ES-I3 (cell line): Measurements from ENCODE around the gene FBLN5.
"Not testable (repeated sequence)": the region's sequence is repeated elsewhere in the genome, so short reads cannot be mapped to it uniquely, and the experiment has no call there.

Experiments used
- H3K36me3 ChIP-seq: 2 replicates; pipeline ENCODE4 v1.6.1; 2013; ENCODE audit warnings: mild to moderate bottlenecking, low read length, control low read depth, moderate library complexity; ENCODE audit not compliant: insufficient read depth
- H3K4me1 ChIP-seq: 2 replicates; pipeline ENCODE4 v1.6.1; 2013; ENCODE audit warnings: mild to moderate bottlenecking, control low read depth, low read length; ENCODE audit not compliant: insufficient read depth
- H3K9ac ChIP-seq: 2 replicates; pipeline ENCODE4 v1.6.1; 2013; ENCODE audit warnings: low read depth, mild to moderate bottlenecking, low read length, moderate library complexity
- H3K9me3 ChIP-seq: 2 replicates; pipeline ENCODE4 v1.6.1; 2013; ENCODE audit warnings: mild to moderate bottlenecking, low read length, moderate library complexity; ENCODE audit not compliant: control insufficient read depth, insufficient read depth

The FBLN5 gene

DNA sequence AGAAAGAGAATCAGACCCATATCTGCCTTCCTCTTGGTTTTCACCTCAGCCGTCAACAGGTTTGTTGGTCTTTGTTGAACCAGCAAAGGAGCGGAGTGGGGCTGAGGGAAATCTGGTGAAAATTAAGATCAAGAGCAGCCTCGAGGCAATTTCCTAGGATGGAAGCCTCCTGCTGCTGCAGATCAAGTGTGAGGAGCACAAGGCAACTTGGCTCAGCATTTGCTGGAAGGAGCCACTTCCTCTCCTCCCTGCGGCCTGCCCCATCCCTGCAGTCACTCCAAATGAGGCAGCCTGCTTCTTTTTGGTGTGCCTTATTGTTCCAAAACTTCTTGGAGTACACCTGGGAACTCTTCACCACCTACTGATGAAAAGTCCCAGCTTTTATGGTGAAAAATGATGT lies 85.1 kb downstream of the FBLN5 start:
- no peak overlapping the region for H3K9ac ChIP-seq
- peaks cover 5% of the 10 kb centered on the region; the same call in 1 of the 2 replicates for H3K4me1 ChIP-seq
- H3K9me3 ChIP-seq: no peaks in the 10 kb centered on the region
- no peaks in the 10 kb centered on the region for H3K36me3 ChIP-seq

DNA sequence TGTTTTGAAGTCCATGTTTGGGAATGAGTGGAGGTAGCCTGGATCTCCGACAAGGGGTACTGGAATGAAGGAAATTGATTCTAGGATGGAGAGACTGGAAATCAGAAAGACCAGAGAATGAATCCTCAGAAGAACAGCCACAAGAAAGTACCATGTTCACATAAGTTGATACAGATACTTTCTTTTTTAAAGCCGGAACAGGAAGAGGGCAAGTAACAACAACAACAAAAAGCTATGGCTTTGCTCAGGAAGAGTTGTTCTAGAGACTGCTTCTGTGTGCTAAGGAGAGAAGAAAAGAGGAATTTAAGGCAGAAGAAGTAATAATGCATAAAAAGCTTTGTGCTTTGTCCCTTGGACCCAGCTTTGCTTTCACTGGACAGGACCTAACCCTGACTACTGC lies 86.4 kb downstream of the FBLN5 start:
- H3K4me1 ChIP-seq: peaks cover 5% of the 10 kb centered on the region; the same call in 1 of the 2 replicates
- H3K9me3 ChIP-seq: no peaks in the 10 kb centered on the region
- H3K9ac ChIP-seq: no peak overlapping the region
- H3K36me3 ChIP-seq: no peaks in the 10 kb centered on the region

- Histone ChIP-seq H3K9ac (no peak overlapping the region), H3K4me1 (peaks cover 5% of the 10 kb centered on the region; the same call in 1 of the 2 replicates), H3K36me3 (no peaks in the 10 kb centered on the region), H3K9me3 (no peaks in the 10 kb centered on the region)
Measured at GRCh38 chr14:91860238-91860637, 87.3 kb downstream of the FBLN5 start.

- H3K9ac ChIP-seq: no peak overlapping the region
- no peaks in the 10 kb centered on the region for H3K9me3 ChIP-seq
- no peaks in the 10 kb centered on the region for H3K36me3 ChIP-seq
- H3K4me1 ChIP-seq: peaks cover 5% of the 10 kb centered on the region; the same call in 1 of the 2 replicates
Measured at GRCh38 chr14:91858536-91859275, 88.8 kb downstream of the FBLN5 start.

DNA sequence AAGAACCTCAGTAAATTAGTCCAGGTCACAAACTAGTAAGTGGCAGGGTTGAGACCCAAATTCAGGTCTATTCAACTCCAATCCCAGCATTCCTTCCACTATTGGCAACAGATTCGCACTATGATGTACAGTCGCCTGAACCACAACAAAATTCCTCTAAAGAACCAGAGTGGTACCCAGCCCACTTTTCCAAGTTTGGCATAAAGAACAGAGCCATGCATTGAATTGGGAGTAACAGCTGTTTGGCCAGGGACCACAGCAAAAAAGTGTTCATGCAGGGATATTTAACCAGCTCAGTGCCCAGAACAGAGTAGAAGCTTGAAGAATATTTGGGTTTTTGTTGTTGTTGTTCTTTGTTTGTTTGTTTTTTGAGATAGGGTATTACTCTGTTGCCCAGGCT lies 89.9 kb downstream of the FBLN5 start:
- Histone ChIP-seq H3K9me3 (no peaks in the 10 kb centered on the region), H3K4me1 (peaks cover 5% of the 10 kb centered on the region; the same call in 1 of the 2 replicates), H3K36me3 (no peaks in the 10 kb centered on the region), H3K9ac (no peak overlapping the region)

GRCh38 chr14:91854327-91854934 lies 93.1 kb downstream of the FBLN5 start:
- H3K9me3 ChIP-seq: no peaks in the 10 kb centered on the region
- H3K36me3 ChIP-seq: no peaks in the 10 kb centered on the region
- peaks cover 5% of the 10 kb centered on the region; the same call in 1 of the 2 replicates for H3K4me1 ChIP-seq
- H3K9ac ChIP-seq: no peak overlapping the region

- Histone ChIP-seq H3K9ac (no peak overlapping the region), H3K4me1 (no peaks in the 10 kb centered on the region), H3K36me3 (no peaks in the 10 kb centered on the region), H3K9me3 (no peaks in the 10 kb centered on the region)
Measured at GRCh38 chr14:91851563-91851962, 95.9 kb downstream of the FBLN5 start.

- Histone ChIP-seq H3K9me3 (no peaks in the 10 kb centered on the region), H3K4me1 (no peaks in the 10 kb centered on the region), H3K36me3 (no peaks in the 10 kb centered on the region), H3K9ac (no peak overlapping the region)
Measured at GRCh38 chr14:91848504-91849001, 98.9 kb downstream of the FBLN5 start.

- no peak overlapping the region for H3K9ac ChIP-seq
- H3K4me1 ChIP-seq: no peaks in the 10 kb centered on the region
- H3K36me3 ChIP-seq: no peaks in the 10 kb centered on the region
- H3K9me3 ChIP-seq: no peaks in the 10 kb centered on the region
Measured at GRCh38 chr14:91847693-91848092, 99.8 kb downstream of the FBLN5 start.

DNA sequence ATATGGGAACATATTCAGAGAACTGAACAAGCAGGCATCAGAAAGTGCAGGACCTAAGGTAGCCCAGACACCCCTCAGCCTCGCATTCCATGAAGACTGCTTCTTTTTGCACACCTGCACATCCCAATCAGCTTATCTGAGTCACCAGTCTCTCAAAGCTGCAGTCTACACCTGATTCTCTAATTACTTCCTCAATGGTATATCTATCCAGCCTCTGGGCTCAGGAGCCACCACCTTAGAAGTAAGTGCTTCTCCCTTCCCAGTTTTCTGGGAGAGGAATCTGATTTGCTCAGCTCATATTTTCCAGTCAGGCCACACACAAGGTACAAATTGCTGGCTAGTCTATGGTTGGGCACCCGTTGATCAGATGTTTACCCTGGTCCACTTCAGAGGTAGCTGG lies 101.8 kb downstream of the FBLN5 start:
- Histone ChIP-seq H3K9ac (no peak overlapping the region), H3K4me1 (no peaks in the 10 kb centered on the region), H3K9me3 (no peaks in the 10 kb centered on the region), H3K36me3 (no peaks in the 10 kb centered on the region)

DNA sequence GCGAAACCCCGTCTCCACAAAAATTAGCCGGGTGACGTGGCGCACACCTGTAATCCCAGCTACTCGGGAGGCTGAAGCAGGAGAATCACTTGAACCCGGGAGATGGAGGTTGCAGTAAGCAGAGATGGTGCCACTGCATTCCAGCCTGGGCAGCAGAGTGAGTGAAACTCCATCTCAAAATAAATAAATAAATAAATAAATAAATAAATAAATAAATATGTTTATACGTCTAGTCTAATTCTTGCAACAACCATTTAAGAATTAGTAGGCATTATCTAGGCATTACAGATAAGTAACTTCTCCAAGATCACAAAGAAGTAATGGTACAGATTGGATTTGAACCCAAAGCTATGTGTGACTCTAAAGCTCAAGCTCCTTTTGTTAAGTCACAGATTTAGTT lies 102.4 kb downstream of the FBLN5 start:
- not testable (repeated sequence) for H3K9me3 ChIP-seq, H3K36me3 ChIP-seq, H3K9ac ChIP-seq, H3K4me1 ChIP-seq

DNA sequence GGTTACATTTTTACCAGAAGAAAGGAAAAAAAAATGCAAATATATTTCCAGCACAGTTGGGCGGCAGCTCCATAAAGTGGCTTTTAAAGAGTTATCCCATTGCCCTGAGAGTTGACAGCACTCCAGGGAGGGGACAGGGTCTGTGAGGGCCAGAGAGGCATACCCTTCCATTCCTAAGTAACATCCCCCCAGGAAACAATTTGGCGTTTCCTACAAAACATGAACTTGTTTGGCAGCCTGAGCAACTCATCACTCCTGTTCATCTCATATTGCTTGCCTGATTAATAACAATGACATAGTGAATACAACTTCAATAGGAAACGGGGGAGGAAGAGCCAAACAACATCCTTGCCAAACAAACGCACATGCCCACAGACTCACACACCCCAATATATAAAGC lies 103.5 kb downstream of the FBLN5 start:
- Histone ChIP-seq H3K4me1 (no peaks in the 10 kb centered on the region), H3K36me3 (no peaks in the 10 kb centered on the region), H3K9ac (no peak overlapping the region), H3K9me3 (no peaks in the 10 kb centered on the region)

DNA sequence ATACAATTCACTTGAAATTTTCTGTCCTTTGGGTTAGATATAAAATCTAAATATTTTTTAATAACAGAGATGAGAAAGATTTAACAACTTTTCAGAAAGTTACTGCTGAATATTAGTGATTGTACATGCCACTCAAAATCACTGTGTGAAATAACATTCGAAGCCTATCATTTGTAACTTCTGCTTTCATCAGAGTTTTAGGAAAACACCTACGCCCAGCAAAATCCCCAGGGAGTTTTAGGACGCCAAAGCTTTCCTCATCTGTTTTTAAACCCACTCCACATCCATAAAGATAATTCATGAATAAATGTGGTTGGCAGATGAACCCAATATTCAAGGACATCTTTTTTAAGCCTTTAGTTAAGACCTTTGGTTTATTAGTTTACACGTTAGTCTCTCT lies 104.1 kb downstream of the FBLN5 start:
- Histone ChIP-seq H3K9ac (no peak overlapping the region), H3K36me3 (no peaks in the 10 kb centered on the region), H3K9me3 (no peaks in the 10 kb centered on the region), H3K4me1 (no peaks in the 10 kb centered on the region)

DNA sequence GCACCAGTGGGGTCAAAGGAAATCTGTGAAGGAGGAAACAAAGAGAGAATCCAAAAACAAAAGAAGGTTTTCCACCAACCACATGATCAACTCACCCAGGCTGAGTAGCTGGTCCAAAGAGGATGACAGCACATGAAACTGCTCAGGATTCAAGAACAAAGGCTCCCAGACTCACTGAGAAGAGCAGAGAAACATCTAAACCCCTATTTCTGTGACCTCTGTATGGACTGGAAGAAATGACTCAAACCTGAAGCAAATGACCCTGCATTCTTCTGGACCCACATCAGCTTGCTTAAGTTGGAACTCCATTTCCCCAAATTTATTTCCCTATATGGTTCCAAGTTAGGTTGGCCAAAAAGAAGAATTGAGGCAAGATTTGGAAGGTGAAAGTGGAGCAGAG lies 106.4 kb downstream of the FBLN5 start:
- Histone ChIP-seq H3K4me1 (no peaks in the 10 kb centered on the region), H3K36me3 (no peaks in the 10 kb centered on the region), H3K9ac (no peak overlapping the region), H3K9me3 (no peaks in the 10 kb centered on the region)

DNA sequence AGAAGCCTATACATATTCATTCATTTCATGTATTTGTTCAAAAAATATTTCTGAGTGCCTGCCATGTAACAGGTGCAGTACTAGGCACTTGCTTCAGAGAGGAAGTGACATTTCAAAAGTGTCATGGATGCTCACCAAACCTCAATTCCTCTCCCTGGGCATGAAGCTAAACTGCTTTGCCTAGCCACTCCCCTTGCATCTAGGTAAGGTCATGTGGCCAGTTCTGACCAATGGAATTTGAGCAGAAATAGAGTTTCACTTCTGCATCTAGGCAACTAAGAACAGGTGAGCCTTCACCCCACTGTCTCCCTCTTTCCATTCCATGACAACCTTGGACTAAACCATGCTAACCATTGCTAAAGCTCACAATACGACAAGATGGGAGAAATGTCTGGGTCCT lies 107.7 kb downstream of the FBLN5 start:
- H3K4me1 ChIP-seq: no peaks in the 10 kb centered on the region; the same call in 1 of the 2 replicates
- no peaks in the 10 kb centered on the region for H3K36me3 ChIP-seq
- no peaks in the 10 kb centered on the region for H3K9me3 ChIP-seq
- no peak overlapping the region for H3K9ac ChIP-seq
